Erythroblast (primary cell): ENCODE data around the gene CYP4F3.

ENCODE experiments used
- GATA1 ChIP-seq: IDR thresholded peaks from 2 replicates; pipeline ENCODE4 v1.6.1; 2011; ENCODE audit warnings: low read depth, mild to moderate bottlenecking, control low read depth, low read length, moderate library complexity
- POLR2A ChIP-seq: IDR thresholded peaks from 2 replicates; pipeline ENCODE4 v1.6.1; 2011; ENCODE audit warnings: mild to moderate bottlenecking, low read length

- TF ChIP-seq POLR2A (no peak), GATA1 (no peak)
These were observed 11.5 kb upstream of the CYP4F3 start for GRCh38 chr19:15629003-15629880.
